GM10248 (cell line): ENCODE measurements around the gene CRAMP1.

ENCODE experiments used
- CTCF ChIA-PET: fragments of 300-600 bp; sonication (Branson Sonifier 250); formaldehyde crosslinking; extraction: SDS; loops from one replicate; lab custom pipeline; 2021; ENCODE audit warnings: antibody characterized with exemption; lab: Yijun Ruan, JAX
- POLR2A ChIA-PET: fragments of 350-650 bp; sonication (Branson Sonifier 250); formaldehyde crosslinking; extraction: SDS; loops from one replicate; lab custom pipeline; 2020; ENCODE audit warnings: antibody characterized with exemption; lab: Yijun Ruan, JAX
- DNase-seq: peaks from one replicate; pipeline ENCODE4 v3.0.0; 2012; ENCODE audit errors: extremely low spot score
- TF ChIP-seq, protein P1 (sequence below): IDR thresholded peaks from 2 replicates; pipeline ENCODE4 v1.5.1; 2012; ENCODE audit warnings: mild to moderate bottlenecking, low read depth; ENCODE audit errors: extremely low read depth, missing control alignments, control extremely low read depth

Gene CRAMP1

DNA sequence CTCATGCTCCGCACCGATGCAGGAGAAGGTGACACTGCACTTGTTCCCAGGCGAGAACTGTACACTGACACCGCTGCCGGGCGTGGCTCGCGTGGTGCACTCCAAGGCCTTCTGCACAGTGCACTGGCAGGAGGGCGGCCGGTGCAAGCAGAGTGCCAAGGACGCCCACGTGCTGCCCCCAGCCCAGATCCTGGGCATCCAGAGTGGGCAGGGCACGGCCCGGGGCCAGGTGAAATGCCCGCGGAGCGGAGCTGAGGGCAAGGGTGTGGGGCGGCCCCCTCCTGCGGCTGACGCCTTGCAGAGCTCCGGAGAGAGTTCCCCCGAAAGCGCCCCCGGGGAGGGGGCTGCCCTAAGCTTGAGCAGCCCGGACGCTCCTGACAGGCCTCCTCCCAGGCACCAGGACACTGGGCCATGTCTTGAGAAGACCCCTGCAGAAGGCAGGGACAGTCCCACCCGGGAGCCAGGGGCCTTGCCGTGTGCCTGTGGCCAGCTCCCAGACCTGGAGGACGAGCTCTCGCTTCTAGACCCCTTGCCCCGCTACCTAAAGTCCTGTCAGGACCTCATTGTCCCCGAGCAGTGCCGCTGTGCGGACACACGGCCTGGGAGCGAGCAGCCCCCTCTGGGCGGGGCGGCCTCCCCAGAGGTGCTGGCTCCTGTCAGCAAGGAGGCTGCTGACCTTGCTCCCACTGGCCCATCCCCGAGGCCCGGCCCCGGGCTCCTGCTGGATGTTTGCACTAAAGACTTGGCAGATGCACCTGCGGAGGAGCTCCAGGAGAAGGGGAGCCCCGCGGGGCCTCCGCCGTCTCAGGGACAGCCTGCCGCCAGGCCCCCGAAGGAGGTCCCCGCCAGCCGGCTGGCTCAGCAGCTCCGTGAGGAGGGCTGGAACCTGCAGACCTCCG, 44.0 kb downstream of the CRAMP1 start:
- ChIA-PET POLR2A (no interaction called here), CTCF (interaction anchor here (0.8 to 1.8 kb wide), 3 partner anchors 10 to 50 kb away, joined by 3 to 5 read pairs (median 3); partner anchors contain the start of gene MAPK8IP3)
- no peak for DNase-seq
- TF ChIP-seq, protein P1, sequence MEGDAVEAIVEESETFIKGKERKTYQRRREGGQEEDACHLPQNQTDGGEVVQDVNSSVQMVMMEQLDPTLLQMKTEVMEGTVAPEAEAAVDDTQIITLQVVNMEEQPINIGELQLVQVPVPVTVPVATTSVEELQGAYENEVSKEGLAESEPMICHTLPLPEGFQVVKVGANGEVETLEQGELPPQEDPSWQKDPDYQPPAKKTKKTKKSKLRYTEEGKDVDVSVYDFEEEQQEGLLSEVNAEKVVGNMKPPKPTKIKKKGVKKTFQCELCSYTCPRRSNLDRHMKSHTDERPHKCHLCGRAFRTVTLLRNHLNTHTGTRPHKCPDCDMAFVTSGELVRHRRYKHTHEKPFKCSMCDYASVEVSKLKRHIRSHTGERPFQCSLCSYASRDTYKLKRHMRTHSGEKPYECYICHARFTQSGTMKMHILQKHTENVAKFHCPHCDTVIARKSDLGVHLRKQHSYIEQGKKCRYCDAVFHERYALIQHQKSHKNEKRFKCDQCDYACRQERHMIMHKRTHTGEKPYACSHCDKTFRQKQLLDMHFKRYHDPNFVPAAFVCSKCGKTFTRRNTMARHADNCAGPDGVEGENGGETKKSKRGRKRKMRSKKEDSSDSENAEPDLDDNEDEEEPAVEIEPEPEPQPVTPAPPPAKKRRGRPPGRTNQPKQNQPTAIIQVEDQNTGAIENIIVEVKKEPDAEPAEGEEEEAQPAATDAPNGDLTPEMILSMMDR: no peak

DNA sequence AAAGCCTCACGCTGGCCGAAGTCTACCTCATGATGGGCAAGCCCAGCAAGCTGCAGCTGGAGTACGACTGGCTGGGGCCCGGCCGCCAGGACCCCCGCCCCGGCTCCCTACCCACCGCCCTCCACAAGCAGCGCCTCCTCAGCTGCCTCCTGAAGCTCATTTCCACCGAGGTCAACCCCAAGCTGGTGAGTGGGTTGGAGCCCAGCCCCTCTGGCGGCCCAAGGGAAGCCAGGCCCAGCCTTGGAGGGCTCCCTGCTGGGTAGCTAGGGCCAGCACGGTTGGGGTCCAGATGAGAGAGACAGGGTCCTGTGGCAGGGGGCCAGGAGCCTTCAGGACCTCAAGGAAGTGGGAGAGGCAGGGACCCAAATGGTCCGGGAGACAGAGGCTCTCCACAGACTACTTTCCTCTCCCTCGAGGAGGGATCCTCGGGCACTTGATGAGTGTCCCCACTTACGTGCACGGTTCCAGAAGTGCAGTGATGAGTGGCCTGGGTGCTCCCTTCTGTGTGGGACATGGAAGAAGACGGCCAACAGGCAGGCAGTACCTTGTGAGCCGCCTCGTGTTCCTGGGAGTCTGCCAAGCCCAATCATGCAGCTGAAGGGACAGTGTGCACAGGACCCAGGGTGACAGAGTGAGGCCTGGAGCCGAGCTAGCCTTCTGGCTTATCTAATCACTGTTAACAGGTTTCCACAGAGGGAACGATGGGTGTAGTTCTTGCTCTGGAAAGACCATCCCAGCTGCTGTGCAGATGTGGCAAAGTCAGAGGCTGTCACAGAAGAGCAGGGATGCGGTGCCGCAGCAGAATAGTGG, 44.9 kb downstream of the CRAMP1 start:
- TF ChIP-seq, protein P1: no peak
- ChIA-PET POLR2A (no interaction called here), CTCF (interaction anchor here (0.8 to 1.8 kb wide), 3 partner anchors 9 to 49 kb away, joined by 3 to 5 read pairs (median 3); partner anchors contain the start of gene MAPK8IP3)
- no peak for DNase-seq

DNA sequence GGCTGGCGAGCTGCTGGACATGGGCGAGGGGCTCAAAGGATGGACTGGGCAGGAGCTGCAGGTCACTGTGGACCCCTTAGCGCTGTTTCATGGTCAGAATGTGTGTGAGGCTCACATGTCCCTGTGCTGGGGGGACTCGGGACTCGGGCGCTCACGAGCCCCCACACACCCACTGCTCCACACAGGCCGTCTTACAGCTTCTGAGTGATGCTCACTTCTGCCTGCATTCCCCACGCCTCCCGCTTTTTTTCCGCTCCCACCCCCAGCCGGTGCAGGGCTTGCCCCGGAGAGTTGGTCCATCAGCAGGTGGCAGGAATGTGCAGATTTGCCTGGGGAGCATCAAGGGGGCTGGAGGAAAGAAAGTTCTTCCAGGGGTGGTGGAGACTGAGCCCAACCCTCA, 45.7 kb downstream of the CRAMP1 start:
- POLR2A ChIA-PET: no interaction called here
- DNase-seq: no peak
- TF ChIP-seq, protein P1: no peak
- CTCF ChIA-PET: interaction anchor here (2.0 kb wide), 1 partner anchor 48 kb away, joined by 5 read pairs; the partner anchor contains the start of gene MAPK8IP3

DNA sequence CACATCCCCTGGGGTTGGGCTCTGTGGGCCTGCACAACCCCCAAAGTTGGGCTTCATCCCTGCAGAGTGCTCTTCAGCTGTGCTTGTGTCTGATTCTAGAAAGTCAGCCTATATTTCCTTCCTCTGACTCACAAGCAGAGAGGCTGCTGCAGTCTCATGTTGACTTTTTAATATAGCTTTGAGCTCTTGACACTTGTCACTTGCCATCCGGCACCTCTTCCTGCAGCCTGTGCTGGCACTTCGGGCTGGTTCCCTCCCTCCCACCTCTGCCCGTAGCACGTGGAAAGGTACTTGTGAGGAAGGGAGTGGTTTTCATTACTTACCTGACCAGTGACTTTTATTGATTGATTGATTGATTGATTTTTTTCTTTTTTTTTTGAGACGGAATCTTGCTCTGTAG, 46.9 kb downstream of the CRAMP1 start:
- TF ChIP-seq, protein P1: no peak
- ChIA-PET CTCF (interaction anchor here (0.7 to 2.0 kb wide), 2 partner anchors 18 to 47 kb away, joined by 5 read pairs; partner anchors contain the start of genes JPT2 and MAPK8IP3), POLR2A (interaction anchor here (1.4 kb wide), 1 partner anchor 19 kb away, joined by 3 read pairs; the partner anchor contains the start of gene JPT2)
- no peak for DNase-seq

DNA sequence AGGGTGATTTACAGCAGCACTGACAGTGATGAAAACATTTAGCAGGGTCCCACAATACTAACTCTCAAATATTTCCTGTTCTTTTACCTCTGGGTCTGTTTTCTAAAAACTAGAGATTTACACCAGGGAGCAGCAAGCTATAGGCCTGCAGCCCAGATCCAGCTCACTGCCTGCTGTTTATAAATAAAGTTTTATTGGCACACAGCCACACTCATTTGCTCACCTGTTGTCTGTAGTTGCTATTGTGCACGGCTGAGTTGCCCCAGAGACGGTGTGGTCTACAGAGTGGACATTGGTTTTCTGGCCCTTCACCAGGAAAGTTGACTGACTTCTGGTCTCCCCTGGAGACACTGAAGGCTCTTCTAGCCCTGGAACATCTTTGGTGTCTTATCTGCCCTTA, 49.7 kb downstream of the CRAMP1 start:
- TF ChIP-seq, protein P1: no peak
- ChIA-PET POLR2A (no interaction called here), CTCF (no interaction called here)
- no peak for DNase-seq

DNA sequence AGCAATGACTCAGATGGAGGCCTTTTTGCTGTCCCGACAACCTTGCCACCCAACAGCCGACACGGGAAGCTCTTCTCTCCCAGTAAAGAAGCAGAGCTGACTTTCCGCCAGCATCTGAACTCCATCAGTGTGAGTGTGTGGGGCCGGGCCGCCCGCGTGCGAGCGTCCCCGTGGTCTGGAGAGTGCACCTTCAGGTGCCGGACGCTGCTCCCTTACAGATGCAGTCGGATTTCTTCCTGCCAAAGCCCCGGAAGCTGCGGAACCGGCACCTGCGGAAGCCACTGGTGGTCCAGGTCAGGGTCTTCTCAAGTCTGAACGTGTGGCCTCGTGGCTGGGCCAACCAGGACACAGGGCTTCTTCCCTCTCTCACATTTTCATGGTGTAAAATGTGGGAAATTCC, 50.4 kb downstream of the CRAMP1 start:
- TF ChIP-seq, protein P1: no peak
- no peak for DNase-seq
- CTCF ChIA-PET: no interaction called here
- POLR2A ChIA-PET: no interaction called here
